HEK293 (cell line): ENCODE measurements around the gene FAR1.

ENCODE experiments used
- CTCF ChIA-PET: fragments of 350-600 bp; formaldehyde crosslinking; extraction: SDS; loops from one replicate; lab custom pipeline; 2021; ENCODE audit warnings: antibody characterized with exemption; lab: Yijun Ruan, JAX
- POLR2A ChIA-PET: fragments of 300-600 bp; formaldehyde crosslinking; extraction: SDS; loops from one replicate; lab custom pipeline; 2020; ENCODE audit warnings: antibody characterized with exemption, inconsistent platforms; lab: Yijun Ruan, JAX
- H3K27ac ChIP-seq: fragments of 200-500 bp; sonication (Bioruptor generic); 2 replicates; pipeline ENCODE4 v1.5.1; 2014; ENCODE audit warnings: low read depth, low read length, control low read depth, inconsistent platforms; ENCODE audit errors: extremely low read depth
- H3K36me3 ChIP-seq, 2 experiments: fragments of 200-500 bp in 1 of 2; sonication (Bioruptor generic) in 1 of 2; 1 replicate in 1 of 2; 2 replicates in 1 of 2; pipeline ENCODE4 v1.5.1; 2014 to 2017; ENCODE audit warnings: inconsistent platforms in 2 of 2, low read length in 2 of 2; ENCODE audit not compliant: control insufficient read depth in 2 of 2, insufficient read depth in 1 of 2
- H3K4me1 ChIP-seq: fragments of 200-500 bp; sonication (Bioruptor generic); 2 replicates; pipeline ENCODE4 v1.5.1; 2014; ENCODE audit warnings: mild to moderate bottlenecking, low read length, inconsistent platforms; ENCODE audit not compliant: control insufficient read depth, insufficient read depth
- H3K4me3 ChIP-seq: 2 replicates; pipeline ENCODE4 v1.5.1; 2011; ENCODE audit warnings: low read depth, mild to moderate bottlenecking, control low read depth, low read length, moderate library complexity
- H3K9me3 ChIP-seq: fragments of 200-500 bp; sonication (Bioruptor generic); 2 replicates; pipeline ENCODE4 v1.5.1; 2014; ENCODE audit warnings: low read depth, low read length, inconsistent platforms; ENCODE audit not compliant: control insufficient read depth, insufficient read depth
- IKZF3 ChIP-seq: fragments of 450-650 bp; IDR thresholded peaks from 2 replicates; pipeline ENCODE4 v1.5.0; 2018; ENCODE audit warnings: missing biosample characterization, mild to moderate bottlenecking, missing genetic modification characterization, moderate library complexity
- OSR2 ChIP-seq: fragments of 450-650 bp; formaldehyde crosslinking; IDR thresholded peaks from 2 replicates; pipeline ENCODE4 v1.5.1; 2016; ENCODE audit warnings: missing biosample characterization, missing genetic modification characterization
- ZNF155 ChIP-seq: fragments of 450-650 bp; formaldehyde crosslinking; IDR thresholded peaks from 2 replicates; pipeline ENCODE4 v1.5.1; 2016; ENCODE audit warnings: missing biosample characterization, missing genetic modification characterization
- ZNF157 ChIP-seq: fragments of 450-650 bp; formaldehyde crosslinking; IDR thresholded peaks from 2 replicates; pipeline ENCODE4 v1.5.1; 2016; ENCODE audit warnings: missing biosample characterization, missing genetic modification characterization
- ZNF16 ChIP-seq: fragments of 450-650 bp; formaldehyde crosslinking; IDR thresholded peaks from 2 replicates; pipeline ENCODE4 v1.5.1; 2016; ENCODE audit warnings: low read depth, missing biosample characterization, missing genetic modification characterization
- ZNF211 ChIP-seq: fragments of 450-650 bp; formaldehyde crosslinking; IDR thresholded peaks from 2 replicates; pipeline ENCODE4 v1.5.1; 2016; ENCODE audit warnings: low read depth, missing biosample characterization, missing genetic modification characterization
- ZNF266 ChIP-seq: fragments of 450-650 bp; formaldehyde crosslinking; IDR thresholded peaks from 2 replicates; pipeline ENCODE4 v1.5.1; 2016; ENCODE audit warnings: missing biosample characterization, missing genetic modification characterization, low read depth
- ZNF530 ChIP-seq: fragments of 450-650 bp; formaldehyde crosslinking; IDR thresholded peaks from 2 replicates; pipeline ENCODE4 v1.5.1; 2016; ENCODE audit warnings: low read depth, missing biosample characterization, missing genetic modification characterization
- ZNF548 ChIP-seq: fragments of 450-650 bp; formaldehyde crosslinking; IDR thresholded peaks from 2 replicates; pipeline ENCODE4 v1.5.1; 2016; ENCODE audit warnings: missing biosample characterization, missing genetic modification characterization
- ZNF555 ChIP-seq: fragments of 450-650 bp; formaldehyde crosslinking; conservative IDR thresholded peaks from 2 replicates; pipeline ENCODE4 v1.5.1; 2017; ENCODE audit warnings: missing biosample characterization, mild to moderate bottlenecking, missing genetic modification characterization, inconsistent platforms
- ZNF561 ChIP-seq: fragments of 450-650 bp; IDR thresholded peaks from 2 replicates; pipeline ENCODE4 v1.5.1; 2018; ENCODE audit warnings: missing biosample characterization, missing genetic modification characterization, borderline replicate concordance
- ZNF571 ChIP-seq: fragments of 450-650 bp; formaldehyde crosslinking; IDR thresholded peaks from 2 replicates; pipeline ENCODE4 v1.5.0; 2017; ENCODE audit warnings: missing biosample characterization, missing genetic modification characterization
- ZNF660 ChIP-seq: fragments of 450-650 bp; IDR thresholded peaks from 2 replicates; pipeline ENCODE4 v1.5.1; 2018; ENCODE audit warnings: missing biosample characterization, mild to moderate bottlenecking, missing genetic modification characterization
- ZNF777 ChIP-seq: fragments of 450-650 bp; formaldehyde crosslinking; IDR thresholded peaks from 2 replicates; pipeline ENCODE4 v1.5.1; 2017; ENCODE audit warnings: missing biosample characterization, missing genetic modification characterization, borderline replicate concordance
- ZSCAN16 ChIP-seq: fragments of 450-650 bp; formaldehyde crosslinking; IDR thresholded peaks from 2 replicates; pipeline ENCODE4 v1.5.1; 2016; ENCODE audit warnings: missing biosample characterization, missing genetic modification characterization
- TF ChIP-seq, protein P1 (sequence below): fragments of 450-650 bp; formaldehyde crosslinking; IDR thresholded peaks from 2 replicates; pipeline ENCODE4 v1.5.1; 2016; ENCODE audit warnings: missing biosample characterization, missing genetic modification characterization
- TF ChIP-seq, protein P2 (sequence below): fragments of 450-650 bp; formaldehyde crosslinking; IDR thresholded peaks from 2 replicates; pipeline ENCODE4 v1.5.1; 2016; ENCODE audit warnings: missing biosample characterization, missing genetic modification characterization
- TF ChIP-seq, protein P3 (sequence below): fragments of 450-650 bp; formaldehyde crosslinking; IDR thresholded peaks from 2 replicates; pipeline ENCODE4 v1.5.1; 2017; ENCODE audit warnings: missing biosample characterization, missing genetic modification characterization
- TF ChIP-seq, protein P4 (sequence below): fragments of 450-650 bp; formaldehyde crosslinking; IDR thresholded peaks from 2 replicates; pipeline ENCODE4 v1.5.1; 2016; ENCODE audit warnings: missing biosample characterization, missing genetic modification characterization

Gene FAR1

DNA sequence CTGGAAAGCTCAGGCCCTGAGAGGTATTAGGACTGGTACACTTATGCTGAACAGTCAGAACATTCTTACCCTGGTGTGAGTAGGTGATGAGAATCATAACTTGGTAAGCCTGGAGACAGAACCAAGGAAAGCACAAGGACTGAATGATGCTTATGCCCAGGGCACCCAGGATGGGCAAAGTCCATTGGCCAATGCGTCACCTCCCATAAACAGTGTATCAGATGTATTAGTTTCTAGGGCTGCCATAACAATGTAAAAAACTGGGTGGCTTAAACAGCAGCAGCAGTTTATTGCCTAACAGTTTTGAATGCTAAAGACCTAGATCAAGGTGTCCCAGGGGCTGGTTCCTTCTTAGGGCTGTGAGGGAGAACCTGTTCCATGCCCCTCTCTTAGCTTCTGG lies 107.0 kb downstream of the FAR1 start:
- H3K36me3 ChIP-seq = no peaks in the 10 kb centered on the region
- CTCF ChIA-PET = interaction anchor here (0.9 to 2.6 kb wide), 4 partner anchors 182 to 475 kb away, joined by 3 to 13 read pairs (median 8); no protein-coding TSS in a partner anchor
- H3K9me3 ChIP-seq = no peaks in the 10 kb centered on the region
- H3K27ac ChIP-seq = no peak overlapping the region
- H3K4me3 ChIP-seq = no peak overlapping the region
- TF ChIP-seq ZSCAN16 (tag by site-specific recombination) = no peak
- no peak for TF ChIP-seq ZNF548 (tag by site-specific recombination)
- TF ChIP-seq, protein P1, sequence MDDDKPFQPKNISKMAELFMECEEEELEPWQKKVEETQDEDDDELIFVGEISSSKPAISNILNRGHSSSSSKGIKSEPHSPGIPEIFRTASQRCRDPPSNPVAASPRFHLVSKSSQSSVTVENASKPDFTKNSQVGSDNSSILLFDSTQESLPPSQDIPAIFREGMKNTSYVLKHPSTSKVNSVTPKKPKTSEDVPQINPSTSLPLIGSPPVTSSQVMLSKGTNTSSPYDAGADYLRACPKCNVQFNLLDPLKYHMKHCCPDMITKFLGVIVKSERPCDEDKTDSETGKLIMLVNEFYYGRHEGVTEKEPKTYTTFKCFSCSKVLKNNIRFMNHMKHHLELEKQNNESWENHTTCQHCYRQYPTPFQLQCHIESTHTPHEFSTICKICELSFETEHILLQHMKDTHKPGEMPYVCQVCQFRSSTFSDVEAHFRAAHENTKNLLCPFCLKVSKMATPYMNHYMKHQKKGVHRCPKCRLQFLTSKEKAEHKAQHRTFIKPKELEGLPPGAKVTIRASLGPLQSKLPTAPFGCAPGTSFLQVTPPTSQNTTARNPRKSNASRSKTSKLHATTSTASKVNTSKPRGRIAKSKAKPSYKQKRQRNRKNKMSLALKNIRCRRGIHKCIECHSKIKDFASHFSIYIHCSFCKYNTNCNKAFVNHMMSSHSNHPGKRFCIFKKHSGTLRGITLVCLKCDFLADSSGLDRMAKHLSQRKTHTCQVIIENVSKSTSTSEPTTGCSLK = no peak
- TF ChIP-seq IKZF3 (tag by site-specific recombination) = no peak
- TF ChIP-seq, protein P2, sequence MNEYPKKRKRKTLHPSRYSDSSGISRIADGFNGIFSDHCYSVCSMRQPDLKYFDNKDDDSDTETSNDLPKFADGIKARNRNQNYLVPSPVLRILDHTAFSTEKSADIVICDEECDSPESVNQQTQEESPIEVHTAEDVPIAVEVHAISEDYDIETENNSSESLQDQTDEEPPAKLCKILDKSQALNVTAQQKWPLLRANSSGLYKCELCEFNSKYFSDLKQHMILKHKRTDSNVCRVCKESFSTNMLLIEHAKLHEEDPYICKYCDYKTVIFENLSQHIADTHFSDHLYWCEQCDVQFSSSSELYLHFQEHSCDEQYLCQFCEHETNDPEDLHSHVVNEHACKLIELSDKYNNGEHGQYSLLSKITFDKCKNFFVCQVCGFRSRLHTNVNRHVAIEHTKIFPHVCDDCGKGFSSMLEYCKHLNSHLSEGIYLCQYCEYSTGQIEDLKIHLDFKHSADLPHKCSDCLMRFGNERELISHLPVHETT = no peak
- TF ChIP-seq, protein P3, sequence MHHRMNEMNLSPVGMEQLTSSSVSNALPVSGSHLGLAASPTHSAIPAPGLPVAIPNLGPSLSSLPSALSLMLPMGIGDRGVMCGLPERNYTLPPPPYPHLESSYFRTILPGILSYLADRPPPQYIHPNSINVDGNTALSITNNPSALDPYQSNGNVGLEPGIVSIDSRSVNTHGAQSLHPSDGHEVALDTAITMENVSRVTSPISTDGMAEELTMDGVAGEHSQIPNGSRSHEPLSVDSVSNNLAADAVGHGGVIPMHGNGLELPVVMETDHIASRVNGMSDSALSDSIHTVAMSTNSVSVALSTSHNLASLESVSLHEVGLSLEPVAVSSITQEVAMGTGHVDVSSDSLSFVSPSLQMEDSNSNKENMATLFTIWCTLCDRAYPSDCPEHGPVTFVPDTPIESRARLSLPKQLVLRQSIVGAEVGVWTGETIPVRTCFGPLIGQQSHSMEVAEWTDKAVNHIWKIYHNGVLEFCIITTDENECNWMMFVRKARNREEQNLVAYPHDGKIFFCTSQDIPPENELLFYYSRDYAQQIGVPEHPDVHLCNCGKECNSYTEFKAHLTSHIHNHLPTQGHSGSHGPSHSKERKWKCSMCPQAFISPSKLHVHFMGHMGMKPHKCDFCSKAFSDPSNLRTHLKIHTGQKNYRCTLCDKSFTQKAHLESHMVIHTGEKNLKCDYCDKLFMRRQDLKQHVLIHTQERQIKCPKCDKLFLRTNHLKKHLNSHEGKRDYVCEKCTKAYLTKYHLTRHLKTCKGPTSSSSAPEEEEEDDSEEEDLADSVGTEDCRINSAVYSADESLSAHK (tag by site-specific recombination) = no peak
- no peak for TF ChIP-seq ZNF266
- TF ChIP-seq ZNF211 (tag by site-specific recombination) = no peak
- no peak for TF ChIP-seq ZNF660 (tag by site-specific recombination)
- TF ChIP-seq ZNF155 (tag by site-specific recombination) = no peak
- no peak for TF ChIP-seq OSR2 (tag by site-specific recombination)
- TF ChIP-seq, protein P4, sequence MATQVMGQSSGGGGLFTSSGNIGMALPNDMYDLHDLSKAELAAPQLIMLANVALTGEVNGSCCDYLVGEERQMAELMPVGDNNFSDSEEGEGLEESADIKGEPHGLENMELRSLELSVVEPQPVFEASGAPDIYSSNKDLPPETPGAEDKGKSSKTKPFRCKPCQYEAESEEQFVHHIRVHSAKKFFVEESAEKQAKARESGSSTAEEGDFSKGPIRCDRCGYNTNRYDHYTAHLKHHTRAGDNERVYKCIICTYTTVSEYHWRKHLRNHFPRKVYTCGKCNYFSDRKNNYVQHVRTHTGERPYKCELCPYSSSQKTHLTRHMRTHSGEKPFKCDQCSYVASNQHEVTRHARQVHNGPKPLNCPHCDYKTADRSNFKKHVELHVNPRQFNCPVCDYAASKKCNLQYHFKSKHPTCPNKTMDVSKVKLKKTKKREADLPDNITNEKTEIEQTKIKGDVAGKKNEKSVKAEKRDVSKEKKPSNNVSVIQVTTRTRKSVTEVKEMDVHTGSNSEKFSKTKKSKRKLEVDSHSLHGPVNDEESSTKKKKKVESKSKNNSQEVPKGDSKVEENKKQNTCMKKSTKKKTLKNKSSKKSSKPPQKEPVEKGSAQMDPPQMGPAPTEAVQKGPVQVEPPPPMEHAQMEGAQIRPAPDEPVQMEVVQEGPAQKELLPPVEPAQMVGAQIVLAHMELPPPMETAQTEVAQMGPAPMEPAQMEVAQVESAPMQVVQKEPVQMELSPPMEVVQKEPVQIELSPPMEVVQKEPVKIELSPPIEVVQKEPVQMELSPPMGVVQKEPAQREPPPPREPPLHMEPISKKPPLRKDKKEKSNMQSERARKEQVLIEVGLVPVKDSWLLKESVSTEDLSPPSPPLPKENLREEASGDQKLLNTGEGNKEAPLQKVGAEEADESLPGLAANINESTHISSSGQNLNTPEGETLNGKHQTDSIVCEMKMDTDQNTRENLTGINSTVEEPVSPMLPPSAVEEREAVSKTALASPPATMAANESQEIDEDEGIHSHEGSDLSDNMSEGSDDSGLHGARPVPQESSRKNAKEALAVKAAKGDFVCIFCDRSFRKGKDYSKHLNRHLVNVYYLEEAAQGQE = no peak
- no peak for TF ChIP-seq ZNF530 (tag by site-specific recombination)
- no peak for TF ChIP-seq ZNF561 (tag by site-specific recombination)
- TF ChIP-seq ZNF555 = no peak
- TF ChIP-seq ZNF571 = no peak
- no peak for TF ChIP-seq ZNF157
- no peak for TF ChIP-seq ZNF16 (tag by site-specific recombination)
- TF ChIP-seq ZNF777 = no peak
- TF ChIP-seq, all 188 proteins: peak for 0
- POLR2A ChIA-PET = no interaction called here
- no peaks in the 10 kb centered on the region for H3K4me1 ChIP-seq
